OCI-LY1 (cell line): ENCODE results near the gene TEKT5.
"Not testable (repeated sequence)": the region's sequence is repeated elsewhere in the genome, so short reads cannot be mapped to it uniquely, and the experiment has no call there.

Experiments
- H2AFZ ChIP-seq: fragments of 200-600 bp; sonication (generic), shearing (Covaris generic); 2 replicates; pipeline ENCODE4 v1.6.0; 2014; ENCODE audit warnings: antibody characterized with exemption, mild to moderate bottlenecking, low read length
- H3F3A ChIP-seq: fragments of 200-600 bp; sonication (generic), shearing (Covaris generic); 2 replicates; pipeline ENCODE4 v1.6.0; 2014; ENCODE audit warnings: mild to moderate bottlenecking, antibody characterized with exemption, low read length, moderate library complexity; ENCODE audit not compliant: insufficient read depth
- H3K27ac ChIP-seq: fragments of 200-600 bp; sonication (generic); 2 replicates; pipeline ENCODE4 v1.5.1; 2014; ENCODE audit warnings: low read length, mixed run types, mild to moderate bottlenecking, low read depth; ENCODE audit not compliant: poor library complexity, severe bottlenecking
- H3K27me3 ChIP-seq: fragments of 200-600 bp; sonication (generic); 2 replicates; pipeline ENCODE4 v1.6.0; 2014; ENCODE audit warnings: antibody characterized with exemption, mild to moderate bottlenecking, low read length, moderate library complexity; ENCODE audit not compliant: insufficient read depth
- H3K36me3 ChIP-seq: fragments of 200-600 bp; sonication (generic); 2 replicates; pipeline ENCODE4 v1.6.1; 2014; ENCODE audit warnings: mild to moderate bottlenecking, antibody characterized with exemption, low read length, moderate library complexity, mixed read lengths; ENCODE audit not compliant: insufficient read depth
- H3K4me1 ChIP-seq: fragments of 200-600 bp; sonication (generic); 2 replicates; pipeline ENCODE4 v1.5.1; 2014; ENCODE audit warnings: mild to moderate bottlenecking, low read length, moderate library complexity; ENCODE audit not compliant: insufficient read depth, severe bottlenecking
- H3K4me2 ChIP-seq: fragments of 200-600 bp; sonication (generic), shearing (Covaris generic); 2 replicates; pipeline ENCODE4 v1.6.1; 2014; ENCODE audit warnings: low read length
- H3K4me3 ChIP-seq: fragments of 200-600 bp; sonication (generic); 2 replicates; pipeline ENCODE4 v1.5.1; 2014; ENCODE audit warnings: low read length, low read depth, mild to moderate bottlenecking, mixed read lengths; ENCODE audit not compliant: poor library complexity, severe bottlenecking
- H3K79me2 ChIP-seq: fragments of 200-600 bp; shearing (Covaris generic); 2 replicates; pipeline ENCODE4 v1.6.1; 2016; ENCODE audit warnings: mixed run types, low read length, mixed read lengths; ENCODE audit not compliant: insufficient read depth
- H3K9ac ChIP-seq: fragments of 200-600 bp; sonication (generic), shearing (Covaris generic); 2 replicates; pipeline ENCODE4 v1.6.1; 2014; ENCODE audit warnings: mild to moderate bottlenecking, low read length, mixed read lengths
- H3K9me2 ChIP-seq: fragments of 200-600 bp; sonication (generic), shearing (Covaris generic); 2 replicates; pipeline ENCODE4 v1.6.1; 2014; ENCODE audit warnings: low read depth, mild to moderate bottlenecking, low read length, mixed read lengths
- H3K9me3 ChIP-seq: fragments of 200-600 bp; shearing (Covaris generic); 2 replicates; pipeline ENCODE4 v1.6.1; 2014; ENCODE audit warnings: low read length, mixed read lengths
- H4K20me1 ChIP-seq: fragments of 200-600 bp; sonication (generic), shearing (Covaris generic); 2 replicates; pipeline ENCODE4 v1.6.0; 2016; ENCODE audit warnings: mild to moderate bottlenecking, low read length; ENCODE audit not compliant: insufficient read depth
- CTCF ChIP-seq: fragments of 200-600 bp; sonication (generic), shearing (Covaris generic); IDR thresholded peaks from 2 replicates; pipeline ENCODE4 v1.5.1; 2017; ENCODE audit warnings: mild to moderate bottlenecking, antibody characterized with exemption, low read length, moderate library complexity, mixed read lengths
- EZH2 ChIP-seq: fragments of 200-600 bp; sonication (generic), shearing (Covaris generic); IDR thresholded peaks from 2 replicates; pipeline ENCODE4 v1.8.0; 2017; ENCODE audit warnings: borderline replicate concordance, mixed run types, mild to moderate bottlenecking, antibody characterized with exemption, low read length, moderate library complexity, mixed read lengths

Gene TEKT5

DNA sequence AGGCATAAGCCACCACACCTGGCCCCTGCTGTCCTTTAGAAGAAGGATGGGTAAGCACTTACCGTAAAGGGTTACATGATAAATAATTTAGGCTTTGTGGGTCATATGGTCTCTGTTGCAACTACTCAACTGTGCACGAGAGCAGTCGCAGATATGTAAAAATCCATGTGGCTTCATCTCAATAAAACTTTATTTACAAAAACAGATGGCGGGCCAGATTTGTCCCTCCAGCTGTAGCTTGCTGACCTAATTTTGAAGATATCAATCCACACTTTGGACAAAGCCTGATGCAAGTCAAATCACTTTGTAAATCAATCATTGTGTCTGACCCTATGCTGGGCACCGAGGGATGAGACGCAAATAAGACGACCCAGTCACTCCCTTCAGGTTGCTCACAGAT lies 12.1 kb downstream of the TEKT5 start:
- Histone ChIP-seq H4K20me1 (no peaks in the 10 kb centered on the region), H3K4me2 (no peak overlapping the region), H3K36me3 (no peaks in the 10 kb centered on the region), H3K9me3 (no peaks in the 10 kb centered on the region), H3K4me1 (no peaks in the 10 kb centered on the region), H2AFZ (no peak overlapping the region), H3F3A (no peaks in the 10 kb centered on the region), H3K79me2 (no peaks in the 10 kb centered on the region), H3K9ac (no peak overlapping the region), H3K4me3 (no peak overlapping the region), H3K27me3 (no peaks in the 10 kb centered on the region), H3K27ac (no peak overlapping the region), H3K9me2 (no peaks in the 10 kb centered on the region)
- TF ChIP-seq CTCF (no peak), EZH2 (no peak)

GRCh38 chr16:10681310-10682308 lies 13.1 kb downstream of the TEKT5 start:
- Histone ChIP-seq H3K27me3 (no peaks in the 10 kb centered on the region), H3K79me2 (no peaks in the 10 kb centered on the region), H3K4me2 (no peak overlapping the region), H3K27ac (no peak overlapping the region), H3K9me3 (no peaks in the 10 kb centered on the region), H3F3A (no peaks in the 10 kb centered on the region), H3K4me1 (no peaks in the 10 kb centered on the region), H3K36me3 (no peaks in the 10 kb centered on the region), H3K9ac (no peak overlapping the region), H2AFZ (no peak overlapping the region), H4K20me1 (no peaks in the 10 kb centered on the region), H3K9me2 (no peaks in the 10 kb centered on the region), H3K4me3 (no peak overlapping the region)
- no peak for TF ChIP-seq CTCF
- no peak for TF ChIP-seq EZH2

DNA sequence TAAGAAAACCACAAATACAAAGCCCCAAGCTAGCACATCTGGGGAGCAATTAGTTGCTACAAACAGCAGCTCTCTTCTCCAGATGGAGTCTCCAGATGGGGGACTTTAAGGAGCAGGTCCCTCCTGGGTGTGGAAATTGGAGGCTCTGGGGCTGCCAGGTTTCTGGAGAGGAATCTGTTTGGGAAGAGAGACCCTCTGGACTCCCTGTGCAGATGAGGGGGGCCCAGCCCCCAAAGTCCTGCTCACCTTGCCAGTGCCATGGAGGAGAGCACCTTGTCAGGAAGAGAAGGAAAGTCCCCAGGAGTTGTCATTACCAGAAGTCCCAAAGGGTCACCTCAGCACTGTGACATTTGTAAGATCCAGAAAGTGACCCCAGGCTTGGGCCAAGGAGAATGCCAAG lies 14.8 kb downstream of the TEKT5 start:
- Histone ChIP-seq H3K9ac (no peak overlapping the region), H3K9me2 (no peaks in the 10 kb centered on the region), H3K36me3 (no peaks in the 10 kb centered on the region), H2AFZ (no peak overlapping the region), H3F3A (no peaks in the 10 kb centered on the region), H3K9me3 (no peaks in the 10 kb centered on the region), H3K4me1 (no peaks in the 10 kb centered on the region), H3K4me2 (no peak overlapping the region), H3K4me3 (no peak overlapping the region), H3K27me3 (no peaks in the 10 kb centered on the region), H3K27ac (no peak overlapping the region), H4K20me1 (no peaks in the 10 kb centered on the region), H3K79me2 (no peaks in the 10 kb centered on the region)
- TF ChIP-seq CTCF (no peak), EZH2 (no peak)

DNA sequence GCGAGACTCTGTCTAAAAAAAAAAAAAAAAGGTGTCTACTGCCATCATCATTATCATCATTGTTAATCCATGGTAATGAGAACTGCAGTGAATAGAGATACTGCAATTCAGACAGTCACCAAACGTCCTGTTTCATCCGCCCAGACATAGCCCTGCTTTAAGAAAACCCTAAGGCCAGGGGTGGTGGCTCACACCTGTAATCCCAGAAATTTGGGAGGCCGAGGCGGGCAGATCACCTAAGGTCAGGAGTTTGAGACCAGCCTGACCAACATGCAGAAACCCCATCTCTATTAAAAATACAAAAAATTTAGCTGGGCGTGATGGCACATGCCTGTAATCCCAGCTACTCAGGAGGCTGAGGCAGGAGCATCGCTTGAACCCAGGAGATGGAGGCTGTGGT lies 15.3 kb downstream of the TEKT5 start:
- H3K79me2 ChIP-seq, H3F3A ChIP-seq, H2AFZ ChIP-seq, H3K4me1 ChIP-seq, H3K27ac ChIP-seq, H4K20me1 ChIP-seq, H3K27me3 ChIP-seq, H3K9me3 ChIP-seq, H3K4me2 ChIP-seq, H3K4me3 ChIP-seq, H3K9me2 ChIP-seq, H3K36me3 ChIP-seq, H3K9ac ChIP-seq: not testable (repeated sequence)
